ENCODE results near the gene ZNF248.
"Not testable (repeated sequence)": the region's sequence is repeated elsewhere in the genome, so short reads cannot be mapped to it uniquely, and the experiment has no call there.

Gene ZNF248

GRCh38 chr10:37857287-37858211, at the start of gene ZNF248:
Gene ZNF248 (minus strand): TSS chr10:37857610. CDS start chr10:37856310, 1,300 bp downstream.
- DNase-seq: peak; percentile 95

- no peak for DNase-seq
These were observed 49.0 kb upstream of the ZNF248 start for GRCh38 chr10:37906382-37906781.

GRCh38 chr10:37896436-37896835, 39.0 kb upstream of the ZNF248 start:
- no peak for DNase-seq

GRCh38 chr10:37895674-37896073, 38.3 kb upstream of the ZNF248 start:
- DNase-seq: no peak

DNA sequence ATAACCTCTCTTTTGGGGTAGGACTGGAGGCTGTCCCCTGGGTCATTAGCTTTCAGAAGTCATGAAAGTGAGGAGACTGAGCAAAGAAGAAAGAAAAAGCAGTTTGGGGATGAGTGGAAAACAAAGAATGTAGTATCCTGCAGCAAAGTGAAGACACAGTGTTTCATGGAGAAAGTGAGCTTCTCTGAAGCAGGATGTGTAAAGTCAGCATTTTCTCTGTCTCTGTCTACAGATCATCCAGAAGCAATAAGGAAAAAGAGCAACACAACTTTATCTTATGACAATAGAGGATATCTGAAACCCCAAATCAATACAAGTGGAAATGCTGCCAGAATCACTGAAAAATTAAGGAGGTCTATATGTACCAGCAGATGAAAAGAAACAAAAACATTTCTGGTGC, 28.4 kb upstream of the ZNF248 start:
- DNase-seq: no peak

DNA sequence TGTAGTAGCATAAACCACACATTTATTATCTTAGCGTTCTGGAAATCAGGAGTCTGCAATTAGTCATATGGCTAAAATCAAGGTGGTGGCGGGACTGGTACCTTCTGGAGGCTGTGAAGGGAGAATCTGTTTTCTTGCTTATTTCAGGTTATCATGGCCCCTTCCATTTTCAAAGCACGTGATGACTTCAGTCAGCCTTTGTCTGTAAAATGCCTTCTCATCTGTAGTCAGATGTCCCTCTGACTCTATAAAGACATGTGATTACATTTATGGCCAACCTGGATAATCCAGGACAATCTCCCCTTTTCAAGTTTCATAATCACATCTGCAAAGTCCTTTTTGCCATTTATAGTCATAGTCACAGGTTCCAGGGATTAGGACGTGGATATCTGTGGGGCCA, 15.5 kb upstream of the ZNF248 start:
- DNase-seq: no peak

GRCh38 chr10:37872283-37872682, 14.9 kb upstream of the ZNF248 start:
- no peak for DNase-seq

- no peak for DNase-seq
These were observed 14.3 kb upstream of the ZNF248 start for GRCh38 chr10:37871568-37872251.

- DNase-seq: no peak
These were observed 13.7 kb upstream of the ZNF248 start for GRCh38 chr10:37871143-37871542.

DNA sequence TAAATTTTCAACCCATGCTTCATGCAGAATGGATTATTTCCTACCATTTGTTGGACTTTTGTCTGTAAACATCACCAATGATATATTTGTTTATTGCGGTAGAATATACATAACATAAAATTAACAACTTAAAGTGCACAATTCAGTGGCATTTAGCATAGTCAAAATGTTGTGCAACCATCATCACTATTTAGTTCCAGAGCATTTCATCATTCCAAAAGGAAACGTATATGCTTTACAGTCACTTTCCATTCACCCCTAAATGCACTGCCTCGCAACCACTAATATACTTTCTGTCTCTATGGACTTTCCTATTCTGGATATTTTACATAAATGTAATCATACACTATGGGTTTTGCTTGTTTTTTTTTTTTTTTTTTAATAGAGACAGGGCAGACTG, 11.4 kb upstream of the ZNF248 start:
- no peak for DNase-seq

GRCh38 chr10:37865957-37866803, 8.8 kb upstream of the ZNF248 start:
- no peak for DNase-seq

- no peak for DNase-seq
These were observed 7.9 kb upstream of the ZNF248 start for GRCh38 chr10:37865264-37865663.

DNA sequence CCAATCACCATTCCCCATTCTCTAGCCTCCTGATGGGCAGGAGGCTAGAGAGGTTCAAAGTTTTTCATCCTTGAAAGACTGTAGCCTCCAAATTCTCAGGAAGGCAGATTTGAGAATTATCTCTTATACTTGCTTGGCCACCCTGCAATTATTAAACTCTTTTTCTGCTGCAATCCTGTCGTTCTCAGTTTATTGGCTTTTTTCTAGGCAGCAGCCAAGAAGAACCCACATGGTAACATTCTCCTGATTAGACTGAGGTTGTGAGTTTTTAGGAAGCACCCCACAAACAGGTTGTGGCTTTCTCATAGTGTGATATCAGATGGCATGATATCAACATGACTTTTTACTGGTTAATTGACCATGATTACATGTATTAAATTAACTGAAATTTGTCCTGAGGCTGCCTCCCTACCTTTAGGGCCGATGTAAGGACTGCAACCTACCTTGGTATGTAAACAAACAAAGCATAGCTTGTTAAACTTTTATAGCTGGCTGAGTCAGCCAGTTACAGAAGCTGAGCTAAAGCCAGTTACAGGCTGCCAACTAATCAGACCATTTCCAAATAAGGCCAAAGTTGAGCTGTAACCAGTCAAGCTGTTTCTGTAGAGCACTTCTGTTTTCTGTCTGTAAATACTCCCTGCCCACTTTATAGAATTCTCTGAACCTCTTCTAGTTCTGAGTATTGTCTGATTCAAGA, 3.2 kb upstream of the ZNF248 start:
- DNase-seq: no peak

- not testable (repeated sequence) for DNase-seq
These were observed 1.9 kb upstream of the ZNF248 start for GRCh38 chr10:37859270-37859669.

GRCh38 chr10:37856881-37857286, 526 bp downstream of the ZNF248 start:
- peak; percentile 22 for DNase-seq

GRCh38 chr10:37855636-37856035, 1.8 kb downstream of the ZNF248 start:
- no peak for DNase-seq

DNA sequence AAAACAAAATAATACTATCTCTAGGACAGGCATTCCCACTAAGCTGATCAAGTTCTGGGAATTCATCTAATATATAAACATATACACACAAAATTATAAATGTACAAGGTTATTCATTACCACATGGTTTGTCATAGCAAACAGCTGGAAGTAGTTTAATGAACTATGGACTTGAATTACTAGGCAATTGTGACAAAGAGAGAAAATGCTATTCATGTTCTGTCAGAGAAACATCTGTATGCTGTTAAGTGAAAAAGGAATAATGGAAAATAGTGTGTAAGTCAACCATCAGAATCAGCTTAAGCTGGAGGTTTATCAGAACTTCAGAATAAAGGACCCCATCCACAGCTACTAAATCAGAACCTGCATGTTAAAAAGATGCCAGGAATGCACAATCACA, 2.8 kb downstream of the ZNF248 start:
- DNase-seq: no peak

DNA sequence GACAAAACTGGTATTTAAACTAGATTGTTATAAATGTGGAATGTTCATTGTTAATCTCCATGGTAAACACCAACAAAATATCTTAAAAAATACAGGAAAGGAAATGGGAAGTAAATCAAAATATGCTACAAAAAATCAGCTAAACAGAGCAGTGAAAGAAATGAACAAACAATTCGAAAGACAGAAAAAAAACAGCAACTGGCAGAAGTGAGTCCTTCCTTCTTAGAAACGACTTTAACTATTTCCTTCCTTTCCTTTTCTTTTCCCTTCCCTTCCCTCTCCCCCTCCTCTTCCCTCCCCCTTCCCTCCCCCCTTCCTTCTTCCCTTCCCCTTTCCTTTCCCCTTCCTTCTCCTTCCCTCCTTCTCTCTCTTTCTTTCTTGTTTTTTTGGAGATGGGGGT, 12.8 kb downstream of the ZNF248 start:
- DNase-seq: no peak

- no peak for DNase-seq
These were observed 18.2 kb downstream of the ZNF248 start for GRCh38 chr10:37839243-37839642.

- no peak for DNase-seq
These were observed 25.7 kb downstream of the ZNF248 start for GRCh38 chr10:37831495-37832333.

- DNase-seq: no peak
These were observed 30.6 kb downstream of the ZNF248 start for GRCh38 chr10:37826806-37827205.

DNA sequence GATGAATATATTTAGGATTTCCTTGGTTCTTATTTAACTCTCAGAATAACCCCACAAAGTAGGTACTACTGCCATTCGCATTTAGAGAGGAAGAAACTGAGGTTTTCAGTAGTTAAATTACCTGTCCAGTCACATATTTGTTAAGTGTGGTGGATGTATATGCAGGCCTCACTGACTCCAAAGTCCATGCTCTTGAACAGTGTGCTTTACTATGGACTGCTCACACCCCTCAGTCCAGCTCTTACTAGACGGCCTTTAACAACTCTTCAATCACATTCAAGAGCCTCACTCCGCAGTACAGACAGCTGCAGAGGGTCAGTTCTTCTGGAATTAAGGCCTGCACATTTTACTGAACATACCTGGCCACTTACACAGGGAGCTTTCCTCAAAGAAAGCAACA, 36.2 kb downstream of the ZNF248 start:
- no peak for DNase-seq

All from activated CD4-positive, alpha-beta T cell treated with anti-CD3 and anti-CD28 coated beads, Interleukin-2, amount 50 U/mL, for 16 hours (primary cell).